ENCODE measurements around the gene AMOTL1.
"Not testable (repeated sequence)": the region's sequence is repeated elsewhere in the genome, so short reads cannot be mapped to it uniquely, and the experiment has no call there.

Gene AMOTL1

DNA sequence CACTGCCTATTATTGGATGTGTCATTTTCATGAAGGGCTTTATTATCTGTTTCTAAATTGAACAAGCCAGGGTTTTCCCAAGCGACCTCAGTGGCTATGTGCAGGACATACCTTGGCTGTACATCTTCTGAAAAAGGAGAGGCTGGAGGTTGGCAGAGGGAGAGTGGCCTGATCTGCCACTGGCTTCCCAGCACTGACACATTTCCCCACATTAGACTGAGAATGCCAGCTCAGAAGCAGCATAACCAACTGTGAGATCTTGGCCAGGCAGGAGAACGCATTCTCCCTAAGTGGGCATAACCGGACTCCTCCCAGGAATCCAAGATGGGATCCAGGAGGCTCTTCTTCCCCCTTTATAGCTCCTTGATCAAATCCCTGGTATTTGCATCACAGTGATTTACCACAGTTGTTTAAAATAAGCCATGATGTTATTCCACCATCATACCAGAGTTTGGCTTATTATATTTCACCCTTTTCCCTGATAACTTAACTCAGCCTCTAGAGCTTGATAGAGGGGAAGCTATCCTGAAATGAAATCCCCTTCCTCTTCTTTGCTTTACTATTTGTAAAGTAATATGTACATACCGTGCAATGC, 33.8 kb downstream of the AMOTL1 start:
- TF ChIP-seq, protein P1, sequence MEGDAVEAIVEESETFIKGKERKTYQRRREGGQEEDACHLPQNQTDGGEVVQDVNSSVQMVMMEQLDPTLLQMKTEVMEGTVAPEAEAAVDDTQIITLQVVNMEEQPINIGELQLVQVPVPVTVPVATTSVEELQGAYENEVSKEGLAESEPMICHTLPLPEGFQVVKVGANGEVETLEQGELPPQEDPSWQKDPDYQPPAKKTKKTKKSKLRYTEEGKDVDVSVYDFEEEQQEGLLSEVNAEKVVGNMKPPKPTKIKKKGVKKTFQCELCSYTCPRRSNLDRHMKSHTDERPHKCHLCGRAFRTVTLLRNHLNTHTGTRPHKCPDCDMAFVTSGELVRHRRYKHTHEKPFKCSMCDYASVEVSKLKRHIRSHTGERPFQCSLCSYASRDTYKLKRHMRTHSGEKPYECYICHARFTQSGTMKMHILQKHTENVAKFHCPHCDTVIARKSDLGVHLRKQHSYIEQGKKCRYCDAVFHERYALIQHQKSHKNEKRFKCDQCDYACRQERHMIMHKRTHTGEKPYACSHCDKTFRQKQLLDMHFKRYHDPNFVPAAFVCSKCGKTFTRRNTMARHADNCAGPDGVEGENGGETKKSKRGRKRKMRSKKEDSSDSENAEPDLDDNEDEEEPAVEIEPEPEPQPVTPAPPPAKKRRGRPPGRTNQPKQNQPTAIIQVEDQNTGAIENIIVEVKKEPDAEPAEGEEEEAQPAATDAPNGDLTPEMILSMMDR (IDR thresholded peaks at IDR 0.05; ENCODE audit: low read depth, low read length) = no peak
- no peak for DNase-seq (ENCODE audit: extremely low read depth, low read depth)

DNA sequence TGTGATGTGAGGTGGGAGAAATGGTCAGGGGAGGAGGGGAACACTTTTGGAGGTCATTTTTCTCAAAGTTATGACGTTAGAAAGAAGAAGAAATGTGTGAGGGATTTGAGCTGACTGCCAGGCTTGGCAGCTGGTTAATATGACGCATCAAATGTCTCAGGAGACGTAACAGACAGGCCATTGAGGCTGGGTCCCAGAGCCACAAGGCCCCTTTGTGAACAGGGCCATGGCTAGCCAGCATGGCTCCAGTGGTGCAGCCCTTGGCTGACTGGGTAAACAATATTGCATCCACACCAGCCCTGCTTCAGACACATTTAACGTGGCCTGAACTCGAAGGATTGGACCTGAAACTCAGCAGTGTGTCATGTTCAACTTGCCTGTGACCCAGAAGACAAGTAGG, 34.3 kb downstream of the AMOTL1 start:
- no peak for DNase-seq (ENCODE audit: extremely low read depth, low read depth)
- TF ChIP-seq, protein P1 (IDR thresholded peaks at IDR 0.05; ENCODE audit: low read depth, low read length) = no peak

GRCh38 chr11:94803491-94803890, 35.3 kb downstream of the AMOTL1 start:
- TF ChIP-seq, protein P1 (IDR thresholded peaks at IDR 0.05; ENCODE audit: low read depth, low read length) = no peak
- DNase-seq (ENCODE audit: extremely low read depth, low read depth) = no peak

GRCh38 chr11:94804874-94805273, 36.7 kb downstream of the AMOTL1 start:
- no peak for DNase-seq (ENCODE audit: extremely low read depth, low read depth)
- TF ChIP-seq, protein P1 (IDR thresholded peaks at IDR 0.05; ENCODE audit: low read depth, low read length) = no peak

DNA sequence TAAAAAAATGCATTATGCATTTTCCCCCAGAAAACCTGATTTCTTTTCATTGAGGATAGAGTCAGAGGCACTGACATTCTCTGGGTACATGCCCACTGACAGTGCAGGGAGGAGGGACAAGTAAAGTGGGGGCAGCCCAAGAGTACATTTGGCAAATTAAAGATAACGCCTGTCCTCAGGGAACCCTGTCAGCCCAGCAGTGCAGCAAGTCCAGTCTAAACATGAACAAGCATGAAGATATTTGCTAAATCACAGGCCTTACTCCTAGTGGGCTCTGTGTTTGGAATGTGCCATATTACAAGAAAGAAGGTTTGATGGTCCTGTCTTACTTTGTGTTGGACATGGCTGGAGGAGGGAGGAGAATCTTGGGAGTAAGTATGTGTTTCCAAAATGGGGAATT, 37.9 kb downstream of the AMOTL1 start:
- TF ChIP-seq, protein P1 (IDR thresholded peaks at IDR 0.05; ENCODE audit: low read depth, low read length) = no peak
- no peak for DNase-seq (ENCODE audit: extremely low read depth, low read depth)

GRCh38 chr11:94806419-94806818, 38.3 kb downstream of the AMOTL1 start:
- DNase-seq (ENCODE audit: extremely low read depth, low read depth) = no peak
- TF ChIP-seq, protein P1 (IDR thresholded peaks at IDR 0.05; ENCODE audit: low read depth, low read length) = no peak

DNA sequence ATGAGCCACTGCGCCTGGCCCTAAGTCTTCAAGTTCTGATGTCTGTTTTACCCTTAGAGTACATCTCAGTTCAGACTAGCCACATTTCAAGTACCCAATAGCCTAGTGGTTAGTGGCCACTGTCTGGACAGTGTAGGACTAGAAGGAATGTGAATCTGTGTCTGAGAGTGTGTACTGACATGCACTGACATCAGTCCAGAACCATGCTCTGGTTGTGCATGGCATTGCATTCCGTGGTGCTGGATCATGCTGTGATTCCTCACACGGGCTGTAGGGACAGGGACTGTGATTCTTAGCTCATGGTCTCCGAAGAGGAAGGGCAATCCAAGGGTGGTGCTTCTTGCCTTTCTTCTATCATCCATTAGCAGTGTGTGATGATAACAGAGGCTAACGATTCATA, 41.1 kb downstream of the AMOTL1 start:
- no peak for DNase-seq (ENCODE audit: extremely low read depth, low read depth)
- TF ChIP-seq, protein P1 (IDR thresholded peaks at IDR 0.05; ENCODE audit: low read depth, low read length) = no peak

DNA sequence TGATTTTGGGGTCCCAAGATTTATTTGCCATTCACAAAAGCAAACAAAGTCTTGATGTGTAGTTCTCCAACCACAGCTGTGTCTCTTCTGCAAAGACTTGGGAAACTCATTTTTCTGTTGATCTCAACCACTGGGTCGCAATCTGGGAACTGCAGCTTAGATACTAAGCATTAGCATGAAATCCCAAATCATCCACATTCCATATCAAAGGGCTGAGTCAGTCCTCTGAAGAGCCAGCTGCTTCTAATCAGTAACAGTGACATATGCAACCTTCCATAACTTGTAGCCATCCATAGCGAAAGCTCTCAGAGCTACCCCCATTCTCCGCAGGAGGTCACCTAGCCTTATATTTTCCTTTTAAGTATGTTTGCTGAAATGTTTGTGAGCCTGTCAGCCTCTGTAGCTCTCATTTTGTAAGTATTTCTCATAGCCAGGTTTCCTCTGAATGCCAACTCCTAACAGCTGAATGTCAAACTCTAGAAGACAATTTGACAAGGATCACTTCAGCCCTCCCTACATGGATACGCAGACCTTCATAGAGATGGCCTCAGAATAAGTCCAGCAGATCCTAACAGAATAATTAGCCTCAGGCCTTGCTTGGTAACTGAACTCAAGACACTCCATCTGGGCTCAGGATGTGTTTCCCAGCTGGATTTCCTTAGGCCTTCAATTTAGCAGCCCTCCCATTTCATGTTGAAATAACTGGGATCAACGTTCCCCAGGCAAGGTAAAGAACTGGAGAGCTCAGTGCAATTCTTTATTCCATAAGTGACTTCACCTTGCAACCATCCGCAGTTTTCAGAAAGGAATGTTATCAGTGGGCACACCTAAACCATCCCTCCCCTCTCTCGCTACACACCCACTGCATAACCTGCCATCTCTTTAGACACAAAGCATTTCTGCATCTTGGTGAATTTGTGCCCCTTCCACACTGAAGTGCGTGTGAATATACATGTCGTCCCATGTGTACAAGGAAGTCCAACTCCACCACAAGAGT, 44.9 kb downstream of the AMOTL1 start:
- not testable (repeated sequence) for DNase-seq (ENCODE audit: extremely low read depth, low read depth)

Data from AG09319 (cell line).